K562 (cell line): ENCODE data around the gene CCDC137. TPM values are rescaled to one million over a fixed set of nuclear protein-coding genes. Genes with fewer than 3 reads are reported as not detected.

Experiments used
- ARHGAP35 ChIP-seq: fragments of 450-650 bp; IDR thresholded peaks from 2 replicates; pipeline ENCODE4 v1.6.1; 2018; ENCODE audit not compliant: partially characterized antibody
- HDGF ChIP-seq: fragments of 450-650 bp; IDR thresholded peaks from 2 replicates; pipeline ENCODE4 v1.6.1; 2016
- MAFK ChIP-seq: IDR thresholded peaks from 2 replicates; pipeline ENCODE4 v1.6.1; 2011; ENCODE audit warnings: low read length, improper control_type of control experiment
- MBD2 ChIP-seq: sonication (generic); IDR thresholded peaks from 2 replicates; pipeline ENCODE4 v1.6.1; 2016; ENCODE audit warnings: low read depth, borderline replicate concordance
- MYBL2 ChIP-seq, 2 experiments: fragments of 450-650 bp in 1 of 2; sonication (generic) in 1 of 2; formaldehyde crosslinking in 1 of 2; IDR thresholded peaks; 2 replicates each; pipeline versions ENCODE4 v1.6.1 to v1.8.1; 2017 to 2022; ENCODE audit warnings: borderline replicate concordance in 1 of 2, inconsistent platforms in 1 of 2, low read depth in 1 of 2, mild to moderate bottlenecking in 1 of 2, missing genetic modification reagents in 1 of 2, moderate library complexity in 1 of 2
- SMC3 ChIP-seq: conservative IDR thresholded peaks from 2 replicates; pipeline ENCODE4 v1.6.1; 2011; ENCODE audit warnings: low read depth, low read length, improper control_type of control experiment; ENCODE audit not compliant: insufficient read depth
- U2AF2 ChIP-seq: fragments of 200-400 bp; formaldehyde crosslinking; optimal IDR thresholded peaks from 2 replicates; pipeline ENCODE3; 2017; ENCODE audit warnings: low read depth, mild to moderate bottlenecking, low read length
- ZNF431 ChIP-seq: sonication (generic); formaldehyde crosslinking; IDR thresholded peaks from 2 replicates; pipeline ENCODE4 v1.8.0; 2022; ENCODE audit warnings: mild to moderate bottlenecking, missing genetic modification reagents
- polyA plus RNA-seq, 8 experiments: library from polyadenylated mRNA; depleted of rRNA in 4 of 8; stranded (reverse) in 5 of 8; unstranded in 3 of 8; fragments of >200 nt; fragmentation: Nextera tagmentation in 2 of 8; fragmentation: Illumina TruSeq in 1 of 8; extraction: Ambion mirVana in 2 of 8; extraction: Trizol in 1 of 8; gene quantifications; 2 replicates each; pipeline versions ENCODE4 v1.2.1 to v1.2.3, GENCODE V29; 2011 to 2014; ENCODE audit warnings: inconsistent platforms in 1 of 8, missing spikeins in 1 of 8
- total RNA-seq, 7 experiments: library from RNA; depleted of rRNA in 6 of 7; stranded (reverse); fragments of >200 nt in 6 of 7; fragmentation: Illumina TruSeq in 2 of 7; extraction: Trizol in 2 of 7; gene quantifications; 2 replicates each; pipeline versions ENCODE4 v1.2.1 to v1.2.3, GENCODE V29; 2011 to 2021; ENCODE audit warnings: low replicate concordance in 1 of 7
- TF ChIP-seq, protein P1 (sequence below): sonication (generic); formaldehyde crosslinking; IDR thresholded peaks from 2 replicates; pipeline ENCODE4 v1.8.1; 2023; ENCODE audit warnings: mild to moderate bottlenecking, missing genetic modification reagents
- TF ChIP-seq, protein P2 (sequence below): fragments of 250-450 bp; sonication (Bioruptor Pico); IDR thresholded peaks from 2 replicates; pipeline ENCODE4 v1.4.0; 2020; ENCODE audit warnings: mild to moderate bottlenecking, moderate library complexity, borderline replicate concordance
- TF ChIP-seq, protein P3 (sequence below): fragments of 250-450 bp; sonication (Bioruptor Pico); IDR thresholded peaks from 2 replicates; pipeline ENCODE4 v1.4.0; 2020; ENCODE audit warnings: borderline replicate concordance
- TF ChIP-seq, protein P4 (sequence below): fragments of 450-650 bp; IDR thresholded peaks from 2 replicates; pipeline ENCODE4 v1.6.1; 2014; ENCODE audit warnings: low read depth, mild to moderate bottlenecking, moderate library complexity, borderline replicate concordance
- TF ChIP-seq, protein P5 (sequence below): fragments of 150-350 bp; IDR thresholded peaks from 2 replicates; pipeline ENCODE4 v1.6.1; 2014; ENCODE audit warnings: low read depth, mild to moderate bottlenecking, low read length, borderline replicate concordance

The CCDC137 gene
- total and polyA plus RNA-seq, 9 of the 15 experiments (the other 6 are each of a cell fraction or from before 2014, with no cell fraction given), result 2.3 to 68.1 (median 38.3) TPM

DNA sequence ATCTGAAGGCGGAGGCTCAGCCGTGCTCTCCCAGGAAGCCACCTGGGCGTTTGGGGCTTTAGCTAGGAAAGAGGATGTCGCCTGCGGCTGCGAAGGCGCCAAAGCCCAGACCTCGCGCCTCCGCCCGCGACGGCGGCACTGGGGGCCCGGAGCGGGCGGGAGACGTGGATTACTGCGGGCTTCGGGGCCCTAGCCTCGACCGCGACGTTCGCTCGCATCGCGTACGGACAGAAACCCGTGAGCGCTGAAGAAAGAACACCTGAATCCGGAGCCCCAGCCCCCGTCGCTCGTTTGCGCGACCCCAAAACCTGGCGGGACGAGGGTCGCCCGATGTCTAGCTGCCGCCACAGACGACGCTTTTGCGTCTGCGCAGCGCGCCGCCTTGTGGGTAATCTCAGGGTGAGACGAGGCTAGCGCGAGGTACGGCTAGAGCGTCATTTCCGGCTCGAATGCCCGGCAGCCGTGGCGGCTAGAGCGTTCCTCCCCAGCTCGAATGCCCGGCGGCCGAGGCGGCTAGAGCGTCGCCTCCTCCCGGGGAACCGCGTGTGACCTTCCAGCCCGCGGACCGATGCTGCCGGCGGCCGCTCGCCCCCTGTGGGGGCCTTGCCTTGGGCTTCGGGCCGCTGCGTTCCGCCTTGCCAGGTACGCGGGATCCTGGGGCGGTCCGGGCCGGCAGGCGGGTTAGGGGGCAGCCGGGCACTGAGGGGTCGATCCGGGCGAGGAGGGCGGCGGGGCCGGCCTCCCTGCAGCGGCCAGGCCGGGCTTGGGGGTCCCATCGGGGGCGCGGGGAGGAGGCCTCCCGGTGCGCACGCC is 36.6 kb downstream of the CCDC137 start, which contains the start of gene MRPL12 (continued):
- TF ChIP-seq, protein P1, sequence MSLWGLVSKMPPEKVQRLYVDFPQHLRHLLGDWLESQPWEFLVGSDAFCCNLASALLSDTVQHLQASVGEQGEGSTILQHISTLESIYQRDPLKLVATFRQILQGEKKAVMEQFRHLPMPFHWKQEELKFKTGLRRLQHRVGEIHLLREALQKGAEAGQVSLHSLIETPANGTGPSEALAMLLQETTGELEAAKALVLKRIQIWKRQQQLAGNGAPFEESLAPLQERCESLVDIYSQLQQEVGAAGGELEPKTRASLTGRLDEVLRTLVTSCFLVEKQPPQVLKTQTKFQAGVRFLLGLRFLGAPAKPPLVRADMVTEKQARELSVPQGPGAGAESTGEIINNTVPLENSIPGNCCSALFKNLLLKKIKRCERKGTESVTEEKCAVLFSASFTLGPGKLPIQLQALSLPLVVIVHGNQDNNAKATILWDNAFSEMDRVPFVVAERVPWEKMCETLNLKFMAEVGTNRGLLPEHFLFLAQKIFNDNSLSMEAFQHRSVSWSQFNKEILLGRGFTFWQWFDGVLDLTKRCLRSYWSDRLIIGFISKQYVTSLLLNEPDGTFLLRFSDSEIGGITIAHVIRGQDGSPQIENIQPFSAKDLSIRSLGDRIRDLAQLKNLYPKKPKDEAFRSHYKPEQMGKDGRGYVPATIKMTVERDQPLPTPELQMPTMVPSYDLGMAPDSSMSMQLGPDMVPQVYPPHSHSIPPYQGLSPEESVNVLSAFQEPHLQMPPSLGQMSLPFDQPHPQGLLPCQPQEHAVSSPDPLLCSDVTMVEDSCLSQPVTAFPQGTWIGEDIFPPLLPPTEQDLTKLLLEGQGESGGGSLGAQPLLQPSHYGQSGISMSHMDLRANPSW (CRISPR knock-in tag), result no peak
- TF ChIP-seq, protein P2, sequence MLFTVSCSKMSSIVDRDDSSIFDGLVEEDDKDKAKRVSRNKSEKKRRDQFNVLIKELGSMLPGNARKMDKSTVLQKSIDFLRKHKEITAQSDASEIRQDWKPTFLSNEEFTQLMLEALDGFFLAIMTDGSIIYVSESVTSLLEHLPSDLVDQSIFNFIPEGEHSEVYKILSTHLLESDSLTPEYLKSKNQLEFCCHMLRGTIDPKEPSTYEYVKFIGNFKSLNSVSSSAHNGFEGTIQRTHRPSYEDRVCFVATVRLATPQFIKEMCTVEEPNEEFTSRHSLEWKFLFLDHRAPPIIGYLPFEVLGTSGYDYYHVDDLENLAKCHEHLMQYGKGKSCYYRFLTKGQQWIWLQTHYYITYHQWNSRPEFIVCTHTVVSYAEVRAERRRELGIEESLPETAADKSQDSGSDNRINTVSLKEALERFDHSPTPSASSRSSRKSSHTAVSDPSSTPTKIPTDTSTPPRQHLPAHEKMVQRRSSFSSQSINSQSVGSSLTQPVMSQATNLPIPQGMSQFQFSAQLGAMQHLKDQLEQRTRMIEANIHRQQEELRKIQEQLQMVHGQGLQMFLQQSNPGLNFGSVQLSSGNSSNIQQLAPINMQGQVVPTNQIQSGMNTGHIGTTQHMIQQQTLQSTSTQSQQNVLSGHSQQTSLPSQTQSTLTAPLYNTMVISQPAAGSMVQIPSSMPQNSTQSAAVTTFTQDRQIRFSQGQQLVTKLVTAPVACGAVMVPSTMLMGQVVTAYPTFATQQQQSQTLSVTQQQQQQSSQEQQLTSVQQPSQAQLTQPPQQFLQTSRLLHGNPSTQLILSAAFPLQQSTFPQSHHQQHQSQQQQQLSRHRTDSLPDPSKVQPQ, result no peak
- TF ChIP-seq MYBL2 (IDR thresholded peaks at IDR 0.05; ENCODE audit: low read depth), result no peak
- TF ChIP-seq MYBL2 (CRISPR knock-in tag; IDR thresholded peaks at IDR 0.05; ENCODE audit: borderline replicate concordance), result no peak
- TF ChIP-seq SMC3, result no peak
- no peak for TF ChIP-seq HDGF
- TF ChIP-seq, protein P3, sequence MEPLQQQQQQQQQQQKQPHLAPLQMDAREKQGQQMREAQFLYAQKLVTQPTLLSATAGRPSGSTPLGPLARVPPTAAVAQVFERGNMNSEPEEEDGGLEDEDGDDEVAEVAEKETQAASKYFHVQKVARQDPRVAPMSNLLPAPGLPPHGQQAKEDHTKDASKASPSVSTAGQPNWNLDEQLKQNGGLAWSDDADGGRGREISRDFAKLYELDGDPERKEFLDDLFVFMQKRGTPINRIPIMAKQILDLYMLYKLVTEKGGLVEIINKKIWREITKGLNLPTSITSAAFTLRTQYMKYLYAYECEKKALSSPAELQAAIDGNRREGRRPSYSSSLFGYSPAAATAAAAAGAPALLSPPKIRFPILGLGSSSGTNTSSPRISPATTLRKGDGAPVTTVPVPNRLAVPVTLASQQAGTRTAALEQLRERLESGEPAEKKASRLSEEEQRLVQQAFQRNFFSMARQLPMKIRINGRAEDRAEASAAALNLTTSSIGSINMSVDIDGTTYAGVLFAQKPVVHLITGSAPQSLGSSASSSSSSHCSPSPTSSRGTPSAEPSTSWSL (CRISPR knock-in tag), result no peak
- peak; percentile 45; the same call in 1 of the 2 replicates for TF ChIP-seq MBD2
- TF ChIP-seq, protein P4, sequence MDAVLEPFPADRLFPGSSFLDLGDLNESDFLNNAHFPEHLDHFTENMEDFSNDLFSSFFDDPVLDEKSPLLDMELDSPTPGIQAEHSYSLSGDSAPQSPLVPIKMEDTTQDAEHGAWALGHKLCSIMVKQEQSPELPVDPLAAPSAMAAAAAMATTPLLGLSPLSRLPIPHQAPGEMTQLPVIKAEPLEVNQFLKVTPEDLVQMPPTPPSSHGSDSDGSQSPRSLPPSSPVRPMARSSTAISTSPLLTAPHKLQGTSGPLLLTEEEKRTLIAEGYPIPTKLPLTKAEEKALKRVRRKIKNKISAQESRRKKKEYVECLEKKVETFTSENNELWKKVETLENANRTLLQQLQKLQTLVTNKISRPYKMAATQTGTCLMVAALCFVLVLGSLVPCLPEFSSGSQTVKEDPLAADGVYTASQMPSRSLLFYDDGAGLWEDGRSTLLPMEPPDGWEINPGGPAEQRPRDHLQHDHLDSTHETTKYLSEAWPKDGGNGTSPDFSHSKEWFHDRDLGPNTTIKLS, result peak; percentile 94
- no peak for TF ChIP-seq U2AF2
- TF ChIP-seq, protein P5, sequence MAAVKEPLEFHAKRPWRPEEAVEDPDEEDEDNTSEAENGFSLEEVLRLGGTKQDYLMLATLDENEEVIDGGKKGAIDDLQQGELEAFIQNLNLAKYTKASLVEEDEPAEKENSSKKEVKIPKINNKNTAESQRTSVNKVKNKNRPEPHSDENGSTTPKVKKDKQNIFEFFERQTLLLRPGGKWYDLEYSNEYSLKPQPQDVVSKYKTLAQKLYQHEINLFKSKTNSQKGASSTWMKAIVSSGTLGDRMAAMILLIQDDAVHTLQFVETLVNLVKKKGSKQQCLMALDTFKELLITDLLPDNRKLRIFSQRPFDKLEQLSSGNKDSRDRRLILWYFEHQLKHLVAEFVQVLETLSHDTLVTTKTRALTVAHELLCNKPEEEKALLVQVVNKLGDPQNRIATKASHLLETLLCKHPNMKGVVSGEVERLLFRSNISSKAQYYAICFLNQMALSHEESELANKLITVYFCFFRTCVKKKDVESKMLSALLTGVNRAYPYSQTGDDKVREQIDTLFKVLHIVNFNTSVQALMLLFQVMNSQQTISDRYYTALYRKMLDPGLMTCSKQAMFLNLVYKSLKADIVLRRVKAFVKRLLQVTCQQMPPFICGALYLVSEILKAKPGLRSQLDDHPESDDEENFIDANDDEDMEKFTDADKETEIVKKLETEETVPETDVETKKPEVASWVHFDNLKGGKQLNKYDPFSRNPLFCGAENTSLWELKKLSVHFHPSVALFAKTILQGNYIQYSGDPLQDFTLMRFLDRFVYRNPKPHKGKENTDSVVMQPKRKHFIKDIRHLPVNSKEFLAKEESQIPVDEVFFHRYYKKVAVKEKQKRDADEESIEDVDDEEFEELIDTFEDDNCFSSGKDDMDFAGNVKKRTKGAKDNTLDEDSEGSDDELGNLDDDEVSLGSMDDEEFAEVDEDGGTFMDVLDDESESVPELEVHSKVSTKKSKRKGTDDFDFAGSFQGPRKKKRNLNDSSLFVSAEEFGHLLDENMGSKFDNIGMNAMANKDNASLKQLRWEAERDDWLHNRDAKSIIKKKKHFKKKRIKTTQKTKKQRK, result no peak
- no peak for TF ChIP-seq MAFK
- no peak for TF ChIP-seq ARHGAP35
- TF ChIP-seq ZNF431 (CRISPR knock-in tag), result no peak
